Activated CD4-positive, CD25-positive, alpha-beta regulatory T cell treated with anti-CD3 and anti-CD28 coated beads, Interleukin-2, amount 50 U/mL, for 72 hours (primary cell): ENCODE measurements around the gene NDUFC1.

ENCODE experiments used
- DNase-seq: peaks from one replicate; pipeline ENCODE4 v3.0.0; 2021

Gene NDUFC1

GRCh38 chr4:139246166-139246565, 56.1 kb downstream of the NDUFC1 start:
- DNase-seq = no peak

- DNase-seq = no peak
Observed at GRCh38 chr4:139245590-139245989, 56.7 kb downstream of the NDUFC1 start.

DNA sequence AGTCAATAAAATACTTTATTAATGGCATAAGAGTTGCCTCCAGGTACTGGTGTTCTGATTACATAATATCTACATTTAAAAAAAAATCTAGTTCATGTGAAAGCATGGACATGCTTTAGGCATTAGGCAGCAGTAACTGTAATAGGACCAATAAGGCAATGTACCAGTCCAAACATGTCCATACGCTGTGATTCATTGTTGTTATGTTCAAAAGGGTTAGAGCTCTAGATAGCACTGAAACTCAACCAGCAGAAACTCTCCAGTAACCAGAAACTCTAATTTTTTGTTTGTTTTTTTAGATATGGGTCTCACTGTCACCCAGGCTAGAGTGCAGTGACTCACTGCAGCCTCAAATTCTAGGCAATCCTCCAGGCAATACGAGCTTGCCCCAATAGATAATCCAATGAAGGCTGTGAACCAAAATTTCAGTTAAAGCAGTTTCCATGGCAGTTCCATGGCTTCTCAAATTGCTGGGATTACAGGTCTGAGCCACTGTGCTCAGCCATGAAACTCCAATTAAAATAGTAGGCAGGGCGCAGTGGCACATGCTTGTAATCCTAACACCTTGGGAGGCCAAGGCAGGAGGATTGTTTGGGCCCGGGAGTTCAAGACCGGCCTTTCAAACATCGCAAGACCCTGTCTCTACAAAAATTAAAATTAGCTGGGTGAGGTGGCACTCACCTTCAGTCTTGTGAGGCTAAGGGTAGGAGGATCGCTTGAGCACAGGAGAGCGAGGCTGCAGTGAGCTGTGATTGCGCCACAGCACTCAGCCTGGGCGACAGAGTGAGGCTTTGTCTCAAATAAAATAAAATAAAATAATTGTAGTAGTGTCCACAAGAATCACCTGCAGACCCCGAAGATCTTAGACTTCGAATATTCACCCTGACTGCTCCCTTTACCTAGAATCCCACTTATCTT, 58.6 kb downstream of the NDUFC1 start:
- DNase-seq = no peak

- no peak for DNase-seq
Observed at GRCh38 chr4:139242511-139243051, 59.7 kb downstream of the NDUFC1 start.

DNA sequence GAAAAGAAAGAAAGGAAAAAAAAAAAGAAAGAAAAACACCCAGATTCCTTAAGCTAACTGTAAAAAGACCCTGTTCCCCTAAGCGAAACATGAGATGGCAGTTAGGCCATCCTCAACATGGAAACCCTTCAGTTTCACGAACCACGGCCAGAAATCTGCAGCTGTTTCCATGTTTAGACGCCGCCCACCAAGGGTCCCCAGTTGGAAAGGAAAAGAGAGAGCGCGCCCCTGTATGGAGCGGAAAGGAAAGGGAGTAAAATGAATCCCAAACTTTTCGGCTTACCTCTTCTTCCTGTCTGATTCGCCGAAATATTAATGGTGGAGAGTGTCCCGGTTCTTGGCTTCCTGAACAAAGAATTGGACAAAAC, 60.5 kb downstream of the NDUFC1 start:
- DNase-seq = no peak

DNA sequence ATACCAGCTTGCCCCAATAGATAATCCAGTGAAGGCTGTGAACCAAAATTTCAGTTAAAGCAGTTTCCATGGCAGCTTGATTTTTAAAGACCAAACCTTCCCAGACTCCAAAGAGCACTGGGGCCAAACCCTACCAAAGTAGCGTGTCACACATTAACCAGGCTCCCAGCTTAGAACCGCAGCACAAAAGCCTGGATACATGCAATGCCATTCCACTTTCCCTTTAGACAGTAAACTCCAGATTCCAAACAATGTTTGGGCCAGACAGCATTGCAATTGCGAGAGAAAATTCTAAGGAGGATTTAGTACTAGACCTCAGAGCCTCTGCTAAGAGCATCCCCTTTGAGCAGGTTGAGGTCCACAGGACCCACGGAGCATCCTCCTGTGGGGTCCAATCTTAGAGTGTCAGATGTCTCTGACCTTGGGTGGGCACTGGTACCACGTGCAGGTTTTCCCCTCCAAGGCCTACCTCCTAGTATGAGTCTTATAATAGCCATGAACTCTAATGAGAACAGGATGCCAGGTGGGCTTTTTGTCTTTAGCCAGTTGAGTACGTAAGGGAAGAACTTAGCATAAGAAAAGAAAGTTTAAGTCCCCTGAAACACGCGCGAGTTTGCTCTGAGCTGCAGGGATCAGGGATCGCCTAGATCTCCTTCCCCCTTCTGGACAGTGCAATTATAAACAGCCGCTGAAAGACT, 61.0 kb downstream of the NDUFC1 start:
- no peak for DNase-seq
